HG03135 (cell line): ENCODE measurements around the gene RRAGB.
A peak's percentile ranks its signal among the peaks of the same experiment; 100 is the strongest.
"Not testable (repeated sequence)": the region's sequence is repeated elsewhere in the genome, so short reads cannot be mapped to it uniquely, and the experiment has no call there.

Experiments
- ATAC-seq: cut with Tn5 transposase; IDR thresholded peaks from one replicate; pipeline ENCODE4 v1.9.1; 2021; ENCODE audit warnings: mild to moderate bottlenecking, moderate library complexity; ENCODE audit not compliant: unreplicated experiment

Gene RRAGB, protein sequence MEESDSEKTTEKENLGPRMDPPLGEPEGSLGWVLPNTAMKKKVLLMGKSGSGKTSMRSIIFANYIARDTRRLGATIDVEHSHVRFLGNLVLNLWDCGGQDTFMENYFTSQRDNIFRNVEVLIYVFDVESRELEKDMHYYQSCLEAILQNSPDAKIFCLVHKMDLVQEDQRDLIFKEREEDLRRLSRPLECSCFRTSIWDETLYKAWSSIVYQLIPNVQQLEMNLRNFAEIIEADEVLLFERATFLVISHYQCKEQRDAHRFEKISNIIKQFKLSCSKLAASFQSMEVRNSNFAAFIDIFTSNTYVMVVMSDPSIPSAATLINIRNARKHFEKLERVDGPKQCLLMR

DNA sequence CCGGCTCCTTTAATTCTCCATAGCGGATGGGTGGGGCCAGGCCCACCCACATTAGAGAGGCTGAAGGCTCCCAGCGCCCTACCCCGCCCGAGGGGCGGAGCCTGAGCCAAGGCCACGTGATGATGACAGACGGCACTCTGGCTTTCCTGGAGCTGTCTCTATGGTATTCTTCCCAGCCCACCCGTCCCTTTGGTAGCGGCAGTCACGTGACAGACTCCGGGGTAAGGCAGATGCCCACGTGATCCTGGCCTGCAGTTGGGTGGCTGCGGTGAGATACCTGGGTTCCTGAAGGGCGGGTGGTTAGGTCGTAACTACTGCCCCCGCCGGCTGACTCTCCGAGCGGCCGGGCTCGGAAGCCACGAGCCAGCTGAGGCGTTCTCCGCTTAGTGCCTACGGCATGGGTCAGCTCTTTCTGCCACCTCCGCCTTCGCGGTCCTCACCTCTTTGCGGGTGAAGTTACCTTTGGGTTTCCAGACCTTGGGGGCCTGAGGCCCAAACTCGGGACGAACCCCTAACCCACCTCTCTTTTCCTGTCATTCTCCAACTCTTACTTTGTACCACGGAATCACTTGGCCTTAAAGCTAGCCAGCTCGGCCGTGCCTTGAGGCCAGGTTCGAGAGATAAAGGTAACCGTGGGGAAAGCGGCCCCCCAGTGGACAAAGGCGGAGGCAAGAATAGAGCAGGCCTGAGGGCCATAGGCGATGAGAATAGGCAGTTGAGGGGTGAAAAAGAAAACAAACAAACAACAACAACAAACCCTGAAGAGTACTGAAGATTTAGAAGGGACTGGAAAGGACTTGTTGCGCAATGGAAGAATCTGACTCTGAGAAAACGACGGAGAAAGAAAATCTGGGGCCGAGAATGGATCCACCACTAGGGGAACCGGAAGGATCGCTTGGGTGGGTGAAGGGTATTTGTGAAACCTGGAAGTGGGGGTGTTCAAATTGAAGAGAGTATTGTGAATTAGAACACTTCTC is at the start of gene RRAGB:
Gene RRAGB (plus strand): TSS at position 229 of the 977 bp plus-strand sequence. CDS start 579 bp downstream, at position 808.
- ATAC-seq: peak; percentile 94

DNA sequence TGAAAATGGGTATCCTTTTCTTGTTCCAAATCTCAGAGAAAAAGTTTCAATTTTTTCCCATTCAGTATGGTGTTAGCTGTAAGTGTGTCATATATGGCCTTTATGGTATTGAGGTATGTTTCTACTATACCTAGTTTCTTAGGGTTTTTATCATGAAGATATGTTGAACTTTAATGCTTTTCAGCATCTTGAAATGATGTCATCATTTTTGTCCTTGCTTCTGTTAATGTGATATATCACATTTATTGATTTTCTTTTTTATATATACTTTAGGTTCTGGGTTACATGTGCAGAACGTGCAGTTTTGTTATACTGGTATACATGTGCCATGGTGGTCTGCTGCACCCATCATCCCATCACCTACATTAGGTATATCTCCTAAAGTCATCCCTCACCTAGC is 49.5 kb upstream of the RRAGB start:
- ATAC-seq: no peak

DNA sequence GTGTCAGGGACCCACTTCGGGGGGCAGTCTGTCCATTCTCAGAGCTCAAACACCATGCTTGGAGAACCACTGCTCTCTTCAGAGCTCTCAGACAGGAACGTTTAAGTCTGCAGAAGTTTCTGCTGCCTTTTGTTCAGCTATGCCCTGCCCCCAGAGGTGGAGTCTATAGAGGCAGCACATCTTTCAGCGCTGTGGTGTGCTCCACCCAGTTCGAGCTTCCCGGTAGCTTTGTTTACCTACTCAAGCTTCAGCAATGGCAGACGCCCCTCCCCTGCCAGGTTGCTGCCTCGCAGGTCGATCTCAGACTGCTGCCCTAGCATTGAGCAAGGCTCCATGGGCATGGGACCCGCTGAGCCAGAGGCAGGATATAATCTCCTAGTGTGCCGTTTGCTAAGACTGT is 29.0 kb upstream of the RRAGB start:
- ATAC-seq: not testable (repeated sequence)

DNA sequence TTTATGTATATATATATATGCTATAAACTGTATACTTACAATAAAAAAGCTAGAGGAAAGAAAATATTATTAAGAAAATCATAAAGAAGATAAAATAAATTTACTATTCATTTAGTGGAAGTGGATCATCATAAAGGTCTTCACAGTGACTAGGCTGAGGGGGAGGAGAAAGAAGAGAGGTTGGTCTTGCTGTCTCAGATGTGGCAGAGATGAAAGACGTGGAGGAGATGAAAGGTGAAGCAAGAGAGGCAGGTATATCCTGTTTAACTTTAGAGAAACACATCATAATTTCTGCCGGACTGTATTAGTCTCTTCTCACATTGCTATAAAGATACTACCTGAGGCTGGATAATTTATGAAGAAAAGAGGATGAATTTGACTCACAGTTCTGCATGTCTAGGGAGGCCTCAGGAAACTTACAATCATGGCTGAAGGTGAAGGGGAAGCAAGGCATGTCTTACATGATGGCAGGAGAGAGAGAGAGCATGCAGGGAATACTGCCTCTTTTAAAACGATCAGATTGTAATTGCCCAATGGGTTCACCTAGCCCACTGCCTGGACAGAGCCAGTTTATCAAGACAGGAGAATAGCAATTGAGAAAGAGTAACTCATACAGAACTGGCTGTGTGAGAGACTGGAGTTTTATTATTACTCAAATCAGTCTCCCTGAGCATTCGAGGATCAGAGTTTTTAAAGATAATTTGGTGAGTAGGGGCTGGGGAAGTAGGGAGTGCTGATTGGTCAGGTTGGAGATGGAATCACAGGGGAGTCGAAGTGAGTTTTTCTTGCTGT is 22.1 kb upstream of the RRAGB start:
- ATAC-seq: no peak

DNA sequence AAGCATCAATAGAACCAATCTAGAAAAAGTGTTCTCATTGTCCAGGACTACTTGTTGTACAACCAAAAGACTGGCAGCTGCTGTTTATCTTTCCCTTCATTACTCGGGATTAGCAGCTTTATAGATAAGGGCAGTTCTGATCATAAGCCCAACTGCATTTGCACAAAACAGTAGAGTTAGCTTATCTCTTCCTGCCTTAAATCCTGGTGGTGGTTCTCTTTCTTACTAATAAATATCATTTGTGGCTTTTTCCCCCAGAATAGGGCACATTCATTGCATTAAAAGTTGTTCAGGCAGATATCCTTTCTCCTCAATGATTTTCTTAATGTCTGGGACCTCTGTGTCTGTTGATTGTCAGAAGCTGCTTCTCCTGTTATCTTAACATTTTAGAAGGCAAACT is 20.2 kb upstream of the RRAGB start:
- ATAC-seq: no peak

DNA sequence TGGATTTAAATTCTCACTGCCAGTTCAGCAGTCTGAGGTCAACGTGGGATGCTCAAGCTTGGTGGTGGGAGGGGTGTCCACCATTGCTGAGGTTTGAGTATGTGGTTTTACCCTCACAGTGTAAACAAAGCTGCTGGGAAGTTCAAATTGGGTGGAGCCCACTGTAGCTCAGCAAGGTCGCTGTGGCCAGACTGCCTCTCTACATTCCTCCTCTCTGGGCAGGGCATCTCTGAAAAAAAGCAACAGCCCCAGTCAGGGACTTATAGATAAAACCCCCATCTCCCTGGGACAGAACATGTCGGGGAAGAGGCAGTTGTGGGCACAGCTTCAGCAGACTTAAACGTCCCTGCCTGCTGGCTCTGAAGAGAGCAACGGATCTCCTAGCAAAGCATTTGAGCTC is 14.9 kb upstream of the RRAGB start:
- no peak for ATAC-seq

DNA sequence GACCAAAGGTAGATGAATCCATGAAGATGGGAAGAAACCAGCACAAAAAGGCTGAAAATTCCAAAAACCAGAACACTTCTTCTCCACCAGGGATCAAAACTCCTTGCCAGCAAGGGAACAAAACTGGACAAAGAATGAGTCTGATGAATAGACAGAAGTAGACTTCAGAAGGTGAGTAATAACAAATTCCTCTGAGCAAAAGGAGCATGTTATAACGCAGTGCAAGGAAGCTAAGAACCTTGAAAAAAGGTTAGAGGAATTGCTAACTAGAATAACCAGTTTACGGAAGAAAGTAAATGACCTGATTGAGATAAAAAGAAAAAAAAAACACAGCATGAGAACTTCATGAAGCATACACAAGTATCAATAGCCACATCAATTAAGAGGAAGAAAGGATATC is 14.1 kb upstream of the RRAGB start:
- ATAC-seq: not testable (repeated sequence)

DNA sequence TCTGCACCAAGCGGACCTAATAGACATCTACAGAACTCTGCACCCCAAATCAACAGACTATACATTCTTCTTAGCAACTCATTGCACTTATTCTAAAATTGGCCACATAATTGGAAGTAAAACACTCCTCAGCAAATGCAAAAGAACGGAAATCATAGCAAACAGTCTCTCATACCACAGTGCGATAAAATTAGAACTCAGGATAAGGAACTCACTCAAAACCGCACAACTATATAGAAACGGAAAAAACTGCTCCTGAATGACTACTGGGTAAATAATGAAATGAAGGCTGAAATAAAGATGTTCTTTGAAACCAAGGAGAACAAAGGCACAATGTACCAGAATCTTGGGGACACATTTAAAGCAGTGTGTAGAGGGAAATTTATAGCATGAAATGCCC is 12.5 kb upstream of the RRAGB start:
- not testable (repeated sequence) for ATAC-seq

DNA sequence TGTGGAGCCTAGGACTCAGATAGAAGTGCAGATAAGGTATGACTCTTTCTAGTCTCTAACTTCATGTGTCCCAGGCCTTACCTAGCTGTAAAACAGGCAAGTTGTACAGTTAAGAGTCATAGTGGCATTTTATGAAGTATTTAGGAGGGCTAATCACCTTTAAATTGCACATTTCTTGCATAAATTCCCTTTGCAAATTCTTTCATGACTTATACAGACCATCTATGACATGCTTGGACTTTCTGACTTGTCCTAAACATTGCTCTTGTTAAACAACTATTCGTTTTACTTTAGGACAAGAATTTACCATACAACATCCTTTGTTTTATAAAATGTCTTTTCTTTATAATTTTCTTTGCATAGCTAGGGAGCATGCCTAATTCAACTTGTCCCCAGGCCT is 7.8 kb upstream of the RRAGB start:
- no peak for ATAC-seq

DNA sequence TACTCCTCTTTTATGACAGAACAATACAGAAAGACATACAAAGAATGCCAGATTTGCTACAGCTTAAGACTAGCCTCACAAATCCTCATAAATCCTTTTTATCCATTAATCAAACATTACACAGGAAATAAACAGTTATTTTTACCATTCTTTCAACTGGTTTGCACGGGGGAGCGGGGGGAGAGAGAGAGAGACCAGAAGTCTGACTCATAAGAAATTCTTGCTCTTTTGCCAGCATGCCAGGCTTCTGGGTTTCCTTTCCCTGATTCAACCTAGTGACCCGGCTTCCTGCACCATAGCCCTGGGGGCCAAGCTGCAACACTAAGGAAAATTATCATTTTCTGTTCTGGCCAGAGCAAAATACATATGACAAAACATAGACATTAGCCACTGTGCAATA is 6.8 kb upstream of the RRAGB start:
- no peak for ATAC-seq

DNA sequence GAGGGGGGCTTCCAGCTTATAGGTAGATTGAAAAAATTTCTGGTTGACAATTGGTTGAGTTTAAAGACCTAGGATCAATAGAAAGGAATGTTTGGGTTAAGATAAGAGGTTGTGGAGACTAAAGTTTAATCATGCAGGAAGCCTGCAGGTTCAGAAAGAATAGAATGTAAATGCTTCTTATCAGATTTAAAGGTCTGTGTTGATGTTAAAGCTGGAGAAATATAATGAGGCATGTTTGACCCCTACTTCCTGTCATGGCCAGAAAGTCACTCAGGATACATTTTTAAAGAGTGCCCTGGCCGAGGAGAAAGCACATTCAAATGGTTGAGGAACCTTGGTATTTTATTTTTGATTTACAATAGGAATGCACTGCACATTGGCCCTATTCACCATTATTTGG is 3.9 kb upstream of the RRAGB start:
- no peak for ATAC-seq

DNA sequence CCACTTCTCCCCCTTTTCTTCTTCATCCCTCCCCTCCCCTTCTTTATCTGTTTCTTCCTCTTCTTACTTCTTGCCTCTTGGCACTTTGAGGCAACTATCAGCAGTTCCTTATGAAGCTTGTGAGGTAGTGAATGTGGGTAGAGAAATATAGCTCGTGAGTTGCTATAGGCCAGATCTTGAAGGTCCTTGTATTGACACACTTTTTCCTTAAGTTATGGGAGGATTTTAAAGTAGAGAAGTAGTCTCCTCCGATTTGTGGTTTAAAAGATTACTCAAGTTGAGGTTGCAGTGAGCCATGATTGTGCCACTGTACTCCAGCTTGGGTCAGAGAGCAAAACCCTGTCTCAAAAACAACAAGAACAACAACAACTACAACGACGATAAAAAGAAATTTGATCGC is 3.4 kb upstream of the RRAGB start:
- ATAC-seq: no peak

DNA sequence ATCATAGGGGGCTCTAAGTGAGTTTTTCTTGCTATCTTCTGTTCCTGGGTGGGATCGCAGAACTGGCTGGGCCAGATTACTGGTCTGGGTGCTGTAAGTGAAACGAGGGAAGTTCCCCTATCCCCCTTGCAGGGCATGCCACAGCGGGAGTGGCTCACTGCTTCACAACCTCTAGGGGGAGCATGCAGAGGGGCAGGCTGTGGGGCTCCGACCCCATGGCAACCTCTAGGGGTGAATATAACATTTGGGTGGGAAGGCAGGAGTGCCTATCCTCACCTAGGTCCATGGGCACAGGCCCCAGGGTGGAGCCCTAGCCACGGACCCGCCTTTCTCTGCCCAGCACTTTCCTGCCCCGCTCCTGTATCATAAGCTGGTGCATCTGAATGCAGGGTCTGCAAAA is 1.7 kb upstream of the RRAGB start:
- no peak for ATAC-seq

DNA sequence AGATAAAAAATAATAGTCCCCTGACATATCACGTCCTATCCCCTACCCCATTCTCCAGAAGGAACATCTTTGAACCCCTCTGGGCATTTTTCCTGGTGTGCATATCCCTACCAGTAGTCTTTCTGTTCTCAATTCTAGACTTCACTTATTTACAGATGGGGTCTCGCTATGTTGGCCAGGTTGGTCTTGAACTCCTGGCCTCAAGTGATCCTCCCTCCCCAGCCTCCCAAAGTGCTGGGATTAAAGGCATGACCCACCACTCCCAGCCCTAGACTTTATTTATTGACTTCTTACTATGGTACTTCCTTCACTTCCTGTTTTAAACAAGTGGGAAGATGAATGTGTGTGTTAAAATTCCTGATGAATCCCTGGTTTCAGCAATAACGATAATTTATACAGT is 612 bp upstream of the RRAGB start:
- ATAC-seq: no peak

DNA sequence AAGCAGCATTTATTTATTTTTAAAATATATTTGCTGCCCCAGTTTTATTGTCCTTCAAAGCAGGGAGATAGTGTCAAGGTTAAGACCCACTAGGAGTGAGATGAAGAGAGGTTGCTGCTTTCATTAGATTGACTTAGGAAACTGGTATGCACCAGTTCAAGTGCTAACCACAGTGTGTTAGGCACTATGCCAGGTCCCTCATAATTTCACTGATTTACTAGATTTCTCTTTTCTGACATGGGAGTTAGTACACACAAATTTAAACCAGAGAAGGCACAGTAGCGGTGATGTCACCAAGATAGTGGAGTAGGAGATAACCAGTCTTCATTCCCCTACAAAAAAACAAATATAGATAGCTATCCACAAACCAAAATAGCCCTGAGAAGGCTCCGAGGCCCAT is 14.3 kb downstream of the RRAGB start:
- no peak for ATAC-seq

DNA sequence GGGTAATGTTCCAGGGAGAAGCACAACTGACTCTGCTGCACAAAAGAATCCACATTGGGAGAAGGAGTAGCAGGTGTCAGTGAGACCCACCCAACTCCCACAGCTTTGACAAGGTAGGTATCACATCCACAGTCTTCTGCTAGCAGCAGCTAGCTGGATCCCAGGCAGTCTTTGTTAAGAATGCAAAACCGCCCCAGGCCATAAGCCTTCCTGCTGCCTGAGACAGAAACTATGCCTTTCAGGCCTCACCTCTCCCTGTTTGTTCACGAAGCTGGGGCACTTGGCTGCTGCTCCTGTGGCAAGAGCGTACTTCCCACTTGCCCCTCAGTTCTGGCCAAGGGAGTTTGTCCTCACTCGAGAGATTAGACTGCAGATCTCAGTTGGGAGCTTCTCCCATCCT is 21.4 kb downstream of the RRAGB start:
- no peak for ATAC-seq

DNA sequence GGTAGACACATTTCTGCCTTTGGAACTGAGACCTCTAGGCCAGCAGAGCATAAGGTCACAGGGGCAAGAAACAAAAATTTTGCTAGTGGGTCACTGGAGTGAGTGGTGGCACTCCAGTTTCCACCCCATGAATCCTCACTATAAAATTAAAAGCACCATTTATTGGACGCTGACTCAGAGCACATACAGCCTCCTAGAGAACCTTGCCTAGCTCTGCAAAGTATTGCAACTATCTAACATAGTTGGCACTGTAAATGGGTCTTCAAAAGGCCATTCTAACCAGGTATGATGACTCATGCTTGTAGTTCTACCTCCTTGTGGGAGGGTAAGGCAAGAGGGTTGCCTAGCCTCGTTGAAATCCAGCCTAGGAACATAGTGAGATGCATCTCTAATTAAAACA is 25.1 kb downstream of the RRAGB start:
- ATAC-seq: no peak

DNA sequence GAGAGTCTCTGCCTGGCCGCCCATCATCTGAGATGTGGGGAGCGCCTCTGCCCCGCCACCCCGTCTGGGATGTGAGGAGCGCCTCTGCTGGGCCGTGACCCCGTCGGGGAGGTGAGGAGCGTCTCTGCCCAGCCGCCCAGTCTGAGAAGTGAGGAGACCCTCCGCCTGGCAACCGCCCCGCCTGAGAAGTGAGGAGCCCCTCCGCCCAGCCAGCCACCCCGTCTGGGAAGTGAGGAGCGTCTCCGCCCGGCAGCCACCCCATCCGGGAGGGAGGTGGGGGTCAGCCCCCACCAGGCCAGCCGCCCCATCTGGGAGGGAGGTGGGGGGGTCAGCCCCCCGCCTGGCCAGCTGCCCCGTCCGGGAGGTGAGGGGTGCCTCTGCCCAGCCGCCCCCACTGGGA is 30.9 kb downstream of the RRAGB start:
- not testable (repeated sequence) for ATAC-seq

DNA sequence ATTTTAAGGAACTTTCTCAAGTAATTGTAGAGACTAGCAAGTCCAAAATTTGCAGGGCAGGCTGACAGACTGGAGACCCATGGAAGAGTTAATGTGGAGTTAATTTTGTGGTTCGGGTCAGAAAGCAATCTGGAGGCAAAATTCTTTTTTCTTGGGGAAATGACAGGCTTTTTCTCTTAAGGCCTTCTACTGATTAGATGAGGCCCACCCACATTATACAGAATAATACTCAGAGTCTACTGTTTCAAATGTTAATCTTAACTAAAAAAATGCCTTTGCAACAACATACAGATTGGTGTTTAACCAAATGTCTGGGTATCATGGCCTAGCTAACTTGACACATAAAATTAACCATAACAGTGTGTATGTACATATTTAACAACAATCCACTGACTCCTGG is 32.7 kb downstream of the RRAGB start:
- ATAC-seq: no peak

DNA sequence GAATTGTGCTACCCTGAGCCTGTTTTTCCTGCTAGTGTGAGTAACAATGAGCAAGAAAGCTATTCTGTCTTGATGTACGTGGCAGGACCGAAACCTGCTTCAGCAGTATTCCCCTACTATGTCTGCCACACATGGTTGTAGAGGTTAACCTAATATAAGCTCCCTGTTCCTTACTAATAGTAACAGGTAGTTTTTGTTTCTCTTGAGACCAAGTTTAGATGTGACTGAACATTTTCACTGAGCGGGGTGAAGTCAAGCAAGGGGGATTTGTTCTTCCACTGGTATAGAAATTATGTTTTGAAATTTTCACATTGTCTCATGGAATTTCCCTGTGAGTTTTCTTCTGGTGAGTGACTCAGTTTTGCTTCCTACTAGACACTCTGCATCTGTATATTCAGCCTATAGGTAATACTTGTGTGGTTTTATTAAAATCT is 37.3 kb downstream of the RRAGB start:
- peak; percentile 92 for ATAC-seq

DNA sequence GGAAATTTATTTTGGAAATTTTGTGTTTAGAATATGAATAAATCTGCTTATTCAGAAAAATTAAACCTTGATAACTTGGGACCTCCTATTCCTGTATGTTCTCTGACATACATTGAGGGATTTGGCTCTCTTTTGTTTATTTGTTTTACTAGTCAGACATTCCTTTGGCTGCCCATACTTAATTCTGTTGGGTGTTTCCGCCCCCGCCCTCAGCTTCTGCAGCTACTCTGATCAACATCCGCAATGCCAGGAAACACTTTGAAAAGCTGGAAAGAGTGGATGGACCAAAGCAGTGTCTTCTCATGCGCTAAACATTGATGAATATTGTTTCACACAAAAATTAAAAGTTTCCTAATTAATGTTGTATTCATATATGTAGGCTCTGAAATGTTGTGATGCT is 40.5 kb downstream of the RRAGB start:
- ATAC-seq: no peak
